Activated CD8-positive, alpha-beta memory T cell treated with anti-CD3 and anti-CD28 coated beads, Interleukin-2, amount 50 U/mL, for 1 hour (primary cell): ENCODE results near the gene FBXL19.

Experiments used
- DNase-seq: peaks from one replicate; pipeline ENCODE4 v3.0.0-alpha.2; 2020; ENCODE audit errors: extremely low read depth

FBXL19 gene

DNA sequence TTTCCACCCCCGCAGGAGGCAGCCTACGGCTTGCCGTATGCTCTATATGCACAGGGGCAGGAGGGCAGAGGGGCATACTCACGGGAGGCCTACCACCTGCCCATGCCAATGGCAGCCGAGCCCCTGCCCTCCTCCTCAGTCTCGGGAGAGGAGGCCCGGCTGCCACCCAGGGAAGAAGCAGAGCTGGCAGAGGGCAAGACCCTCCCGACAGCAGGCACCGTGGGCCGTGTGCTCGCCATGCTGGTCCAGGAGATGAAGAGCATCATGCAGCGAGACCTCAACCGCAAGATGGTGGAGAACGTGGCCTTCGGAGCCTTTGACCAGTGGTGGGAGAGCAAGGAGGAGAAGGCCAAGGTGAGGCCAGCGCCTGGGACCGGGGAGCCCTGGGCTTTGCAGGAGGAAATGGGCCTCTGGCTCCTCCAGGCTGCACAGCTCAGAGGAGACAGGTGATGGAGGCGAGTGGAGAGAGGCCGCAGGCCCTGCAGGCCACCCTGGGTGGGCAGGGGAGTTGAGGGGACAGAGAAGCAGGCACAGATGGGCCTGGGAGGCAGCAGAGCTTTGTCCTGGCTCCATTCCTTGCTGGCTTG lies 42.8 kb downstream of the FBXL19 start:
- DNase-seq = no peak

DNA sequence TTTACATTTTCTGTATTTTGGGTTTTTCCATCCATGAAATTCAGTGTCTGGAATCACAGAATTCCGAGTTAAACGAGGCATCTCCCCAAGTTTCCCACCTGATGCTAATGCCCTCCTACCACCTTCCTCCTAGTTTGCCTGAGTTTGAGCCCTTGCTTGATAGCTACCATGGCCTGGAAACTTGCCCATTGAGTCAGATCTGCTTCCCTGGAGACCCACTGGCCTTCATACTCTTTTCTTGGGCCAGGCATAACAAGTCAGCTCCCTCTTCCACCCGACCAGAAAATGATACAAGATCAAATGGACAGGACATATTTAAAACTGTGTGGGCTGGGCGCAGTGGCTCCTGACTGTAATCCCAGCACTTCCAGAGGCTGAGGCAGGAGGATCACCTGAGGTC lies 44.4 kb downstream of the FBXL19 start:
- no peak for DNase-seq

DNA sequence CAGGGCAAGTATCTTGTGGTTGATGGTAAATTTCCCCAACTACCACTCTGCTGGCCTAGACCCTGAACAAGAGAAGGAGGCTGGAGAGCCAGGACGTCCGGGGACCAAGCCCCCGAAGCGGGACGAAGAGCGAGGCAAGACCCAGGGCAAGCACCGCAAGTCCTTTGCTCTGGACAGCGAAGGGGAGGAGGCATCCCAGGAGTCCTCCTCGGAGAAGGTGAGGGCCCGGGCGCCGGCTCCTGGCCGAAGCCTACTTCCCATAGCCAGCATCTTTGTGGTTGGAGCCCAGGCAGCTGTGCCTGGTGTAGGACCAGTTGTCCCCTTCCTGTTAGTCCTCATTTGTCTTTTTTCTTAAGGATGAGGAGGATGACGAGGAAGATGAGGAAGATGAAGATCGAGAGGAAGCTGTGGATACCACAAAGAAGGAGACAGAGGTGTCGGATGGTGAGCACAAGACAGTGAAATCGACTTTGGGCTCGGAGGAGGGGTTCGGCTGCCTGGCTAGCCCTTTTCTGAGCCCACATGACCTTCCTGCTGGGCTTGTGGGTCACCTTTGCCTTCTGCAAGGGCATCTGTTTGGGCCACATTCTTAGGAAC lies 46.0 kb downstream of the FBXL19 start:
- no peak for DNase-seq

DNA sequence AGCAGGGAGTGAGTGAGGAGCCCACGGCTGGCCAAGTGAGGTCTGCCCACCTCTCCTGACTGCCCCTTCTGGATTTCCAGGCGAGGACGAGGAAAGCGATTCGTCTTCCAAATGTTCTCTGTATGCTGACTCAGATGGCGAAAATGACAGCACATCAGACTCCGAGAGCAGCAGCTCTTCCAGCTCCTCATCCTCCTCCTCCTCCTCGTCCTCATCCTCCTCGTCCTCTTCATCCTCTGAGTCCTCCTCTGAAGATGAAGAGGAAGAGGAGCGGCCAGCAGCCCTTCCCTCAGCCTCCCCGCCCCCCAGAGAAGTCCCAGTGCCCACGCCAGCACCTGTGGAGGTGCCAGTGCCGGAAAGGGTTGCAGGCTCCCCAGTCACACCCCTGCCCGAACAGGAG lies 47.9 kb downstream of the FBXL19 start:
- DNase-seq = no peak

DNA sequence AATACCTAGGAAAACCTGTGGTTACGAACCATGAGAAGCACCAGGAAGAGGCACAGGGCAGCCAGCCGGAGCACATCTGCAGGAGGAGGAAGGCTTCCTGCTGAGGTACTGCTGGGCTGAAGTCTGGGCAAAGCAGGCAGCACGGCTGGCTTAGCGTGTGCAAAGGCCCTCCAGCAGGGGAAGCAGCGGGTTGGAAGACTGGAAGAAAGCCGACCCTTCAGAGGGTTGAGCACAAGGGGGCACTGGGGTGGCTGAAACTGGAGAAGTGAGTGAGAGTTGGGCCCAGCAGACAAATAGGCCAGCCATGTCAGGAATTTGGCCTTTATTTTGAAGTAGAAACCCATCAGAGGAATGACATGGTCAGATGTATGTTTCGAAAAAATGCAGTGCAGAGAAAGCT lies 49.5 kb downstream of the FBXL19 start:
- no peak for DNase-seq

DNA sequence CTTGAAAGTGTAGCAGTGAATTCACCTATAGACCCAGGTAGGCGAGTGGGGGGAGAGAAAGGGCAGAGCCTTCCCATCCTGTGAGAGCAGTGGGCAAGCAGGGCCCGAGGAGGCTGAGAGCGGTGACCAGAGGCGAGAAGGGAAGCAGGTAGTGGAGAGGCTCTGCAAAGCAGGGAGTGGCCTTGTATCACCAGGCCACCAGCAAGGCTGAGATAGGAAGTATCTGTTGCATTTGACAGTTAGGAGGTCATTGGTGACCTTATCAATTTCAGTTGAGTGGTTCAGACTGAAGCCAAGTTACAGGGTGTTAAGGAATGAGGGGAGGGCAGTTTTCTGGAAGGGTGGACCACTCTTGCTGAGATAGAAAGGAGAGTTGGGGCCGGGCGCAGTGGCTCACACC lies 51.0 kb downstream of the FBXL19 start:
- no peak for DNase-seq

DNA sequence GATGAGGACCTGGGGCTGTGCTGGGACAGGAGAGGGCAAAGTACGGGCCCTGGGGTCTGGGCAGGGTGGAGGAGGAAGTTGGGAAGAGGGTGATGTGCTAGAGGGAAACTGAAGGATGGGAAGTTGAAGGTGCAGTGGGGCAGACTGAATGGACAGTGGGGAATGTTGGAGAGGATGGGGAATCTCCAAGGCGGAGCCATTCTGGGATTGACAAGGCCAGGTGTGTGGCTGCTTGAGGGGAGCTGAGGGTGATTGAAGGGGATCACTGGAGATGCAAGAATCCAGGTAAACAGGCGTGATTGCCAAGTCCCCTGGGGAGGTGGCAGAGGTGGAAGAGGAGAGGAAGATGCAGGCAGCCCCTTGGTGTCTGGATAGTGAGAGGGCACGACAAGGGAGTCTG lies 53.1 kb downstream of the FBXL19 start:
- DNase-seq = no peak

DNA sequence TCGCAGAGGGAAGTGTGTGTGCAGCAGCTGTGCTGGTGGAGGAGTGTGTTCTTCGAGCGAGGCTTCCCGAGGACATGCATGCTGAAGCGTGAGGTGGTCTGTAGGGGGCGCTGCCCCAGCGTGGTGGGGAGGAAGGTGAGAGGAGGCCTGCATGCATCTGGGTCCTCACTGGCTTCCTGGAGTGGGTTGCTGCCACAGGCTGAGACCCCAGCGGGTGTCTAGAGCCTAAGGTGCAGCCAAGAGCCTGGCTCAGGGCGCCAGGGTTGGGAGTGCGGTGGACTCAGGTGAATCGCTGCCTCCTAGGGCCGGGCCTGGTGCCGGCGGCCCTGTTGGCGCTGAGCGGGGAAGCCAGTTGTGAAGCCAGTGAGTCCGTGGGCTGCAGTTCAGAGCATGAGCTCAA lies 54.1 kb downstream of the FBXL19 start:
- no peak for DNase-seq

DNA sequence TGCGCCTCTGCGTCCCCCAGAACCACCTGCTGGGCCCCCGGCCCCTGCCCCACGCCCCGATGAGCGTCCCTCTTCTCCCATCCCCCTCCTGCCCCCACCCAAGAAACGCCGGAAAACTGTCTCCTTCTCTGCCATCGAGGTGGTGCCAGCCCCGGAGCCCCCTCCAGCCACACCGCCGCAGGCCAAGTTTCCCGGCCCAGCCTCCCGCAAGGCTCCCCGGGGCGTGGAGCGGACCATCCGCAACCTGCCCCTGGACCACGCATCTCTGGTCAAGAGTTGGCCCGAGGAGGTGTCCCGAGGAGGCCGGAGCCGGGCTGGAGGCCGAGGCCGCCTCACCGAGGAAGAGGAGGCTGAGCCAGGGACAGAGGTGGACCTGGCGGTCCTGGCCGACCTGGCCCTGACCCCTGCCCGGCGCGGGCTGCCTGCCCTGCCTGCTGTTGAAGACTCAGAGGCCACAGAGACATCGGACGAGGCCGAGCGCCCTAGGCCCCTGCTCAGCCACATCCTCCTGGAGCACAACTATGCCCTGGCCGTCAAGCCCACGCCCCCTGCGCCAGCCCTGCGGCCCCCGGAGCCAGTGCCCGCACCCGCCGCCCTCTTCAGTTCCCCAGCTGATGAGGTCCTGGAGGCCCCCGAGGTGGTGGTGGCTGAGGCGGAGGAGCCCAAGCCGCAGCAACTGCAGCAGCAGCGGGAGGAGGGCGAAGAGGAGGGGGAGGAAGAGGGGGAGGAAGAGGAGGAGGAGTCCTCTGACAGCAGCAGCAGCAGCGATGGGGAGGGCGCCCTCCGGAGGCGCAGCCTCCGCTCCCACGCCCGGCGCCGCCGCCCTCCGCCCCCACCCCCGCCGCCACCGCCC lies 56.0 kb downstream of the FBXL19 start:
- DNase-seq = no peak

DNA sequence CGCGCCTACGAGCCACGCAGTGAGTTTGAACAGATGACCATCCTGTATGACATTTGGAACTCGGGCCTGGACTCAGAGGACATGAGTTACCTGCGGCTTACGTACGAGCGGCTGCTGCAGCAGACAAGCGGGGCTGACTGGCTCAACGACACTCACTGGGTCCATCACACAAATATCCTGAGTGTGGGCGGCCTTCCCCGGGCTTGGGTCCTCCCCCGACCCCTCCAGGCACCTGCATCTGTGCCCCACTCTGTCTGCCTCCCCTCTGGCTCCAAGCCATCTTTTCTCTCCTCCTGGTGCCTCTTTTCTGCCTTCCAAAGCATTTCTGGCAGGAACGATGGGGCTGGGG lies 56.6 kb downstream of the FBXL19 start:
- no peak for DNase-seq

DNA sequence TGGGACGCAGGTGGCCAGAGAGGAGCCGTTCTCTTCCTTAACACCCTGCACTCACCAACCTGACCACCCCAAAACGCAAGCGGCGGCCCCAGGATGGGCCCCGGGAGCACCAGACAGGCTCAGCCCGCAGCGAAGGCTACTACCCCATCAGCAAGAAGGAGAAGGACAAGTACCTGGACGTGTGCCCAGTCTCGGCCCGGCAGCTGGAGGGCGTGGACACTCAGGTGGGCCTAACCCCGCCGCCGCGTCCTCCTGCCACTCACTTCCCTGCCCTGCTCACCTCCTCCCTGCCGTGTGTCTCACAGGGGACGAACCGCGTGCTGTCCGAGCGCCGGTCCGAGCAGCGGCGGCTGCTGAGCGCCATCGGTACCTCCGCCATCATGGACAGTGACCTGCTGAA lies 57.1 kb downstream of the FBXL19 start:
- no peak for DNase-seq

DNA sequence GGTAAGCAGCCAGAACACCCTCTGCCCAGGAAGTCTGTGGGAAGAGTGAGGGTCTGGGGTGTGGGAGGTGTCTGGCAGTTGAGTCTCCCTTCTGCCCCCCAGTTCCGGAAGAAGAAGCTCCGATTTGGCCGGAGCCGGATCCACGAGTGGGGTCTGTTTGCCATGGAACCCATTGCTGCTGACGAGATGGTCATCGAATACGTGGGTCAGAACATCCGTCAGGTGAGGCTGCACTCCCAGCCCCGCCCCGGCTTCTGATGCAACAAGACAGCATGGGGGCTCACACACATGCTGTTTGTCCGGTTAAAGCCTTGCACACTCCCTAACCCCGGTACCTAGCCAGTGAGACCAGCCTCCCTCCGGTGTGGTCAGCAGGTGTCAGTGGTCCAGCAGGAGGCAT lies 57.6 kb downstream of the FBXL19 start:
- no peak for DNase-seq

DNA sequence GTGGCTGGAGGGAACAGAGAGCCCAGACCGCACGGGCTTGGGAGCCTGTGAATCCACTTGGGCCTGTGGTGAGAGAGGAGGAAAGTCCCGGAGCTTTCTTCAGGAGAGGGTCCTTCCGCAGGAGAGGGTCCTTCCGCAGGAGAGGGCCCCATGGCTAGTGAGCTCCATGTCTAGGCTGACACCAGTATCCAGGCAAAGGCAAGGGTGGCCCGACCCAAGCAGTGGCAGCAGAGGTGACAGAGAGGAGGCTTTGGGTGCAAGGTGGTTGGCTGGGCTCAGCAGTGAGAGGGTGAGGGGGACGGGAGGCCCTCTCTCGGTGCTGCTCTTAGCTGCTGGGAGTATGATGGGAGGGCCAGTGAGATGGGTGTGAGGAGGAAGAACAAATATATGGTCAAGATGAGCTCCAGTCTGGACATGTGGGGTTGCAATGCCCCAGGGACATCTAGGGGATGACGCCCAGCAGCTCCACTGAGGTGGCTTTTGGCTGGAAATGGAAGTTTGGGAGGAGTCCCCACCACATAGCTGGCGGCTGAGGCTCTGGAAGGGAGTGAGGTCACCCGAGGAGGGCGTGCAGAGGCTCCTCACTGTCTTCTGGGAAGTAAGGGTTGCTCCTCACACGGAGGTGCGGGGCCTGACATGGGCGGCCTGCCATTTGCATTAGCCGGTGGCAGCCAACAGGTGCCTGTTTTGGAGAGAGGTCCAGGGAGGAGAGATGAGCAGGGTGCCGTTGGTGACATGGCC lies 59.3 kb downstream of the FBXL19 start:
- no peak for DNase-seq

DNA sequence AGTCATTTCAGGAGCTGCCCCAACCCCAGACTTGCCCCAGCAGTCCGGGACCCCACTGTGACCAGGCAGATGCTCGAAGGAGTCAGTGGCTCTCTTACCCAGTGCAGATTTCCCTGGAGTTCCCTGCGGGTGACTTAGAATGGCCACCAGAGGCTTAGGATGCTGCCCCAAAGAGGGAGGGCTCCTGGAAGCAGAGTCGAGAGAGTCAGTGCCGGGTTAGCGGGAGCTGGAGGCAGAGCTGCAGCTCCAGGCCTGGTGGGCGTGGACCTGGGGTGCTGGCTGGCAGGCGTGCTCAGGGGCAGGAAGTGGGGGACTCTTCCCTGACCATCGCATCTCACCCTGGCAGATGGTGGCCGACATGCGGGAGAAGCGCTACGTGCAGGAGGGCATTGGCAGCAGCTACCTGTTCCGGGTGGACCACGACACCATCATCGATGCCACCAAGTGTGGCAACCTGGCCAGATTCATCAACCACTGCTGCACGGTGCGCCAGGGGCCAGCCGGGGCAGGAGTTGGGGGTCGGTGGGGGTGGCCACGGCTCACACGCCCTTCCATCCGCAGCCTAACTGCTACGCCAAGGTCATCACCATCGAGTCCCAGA lies 60.0 kb downstream of the FBXL19 start:
- DNase-seq = no peak

DNA sequence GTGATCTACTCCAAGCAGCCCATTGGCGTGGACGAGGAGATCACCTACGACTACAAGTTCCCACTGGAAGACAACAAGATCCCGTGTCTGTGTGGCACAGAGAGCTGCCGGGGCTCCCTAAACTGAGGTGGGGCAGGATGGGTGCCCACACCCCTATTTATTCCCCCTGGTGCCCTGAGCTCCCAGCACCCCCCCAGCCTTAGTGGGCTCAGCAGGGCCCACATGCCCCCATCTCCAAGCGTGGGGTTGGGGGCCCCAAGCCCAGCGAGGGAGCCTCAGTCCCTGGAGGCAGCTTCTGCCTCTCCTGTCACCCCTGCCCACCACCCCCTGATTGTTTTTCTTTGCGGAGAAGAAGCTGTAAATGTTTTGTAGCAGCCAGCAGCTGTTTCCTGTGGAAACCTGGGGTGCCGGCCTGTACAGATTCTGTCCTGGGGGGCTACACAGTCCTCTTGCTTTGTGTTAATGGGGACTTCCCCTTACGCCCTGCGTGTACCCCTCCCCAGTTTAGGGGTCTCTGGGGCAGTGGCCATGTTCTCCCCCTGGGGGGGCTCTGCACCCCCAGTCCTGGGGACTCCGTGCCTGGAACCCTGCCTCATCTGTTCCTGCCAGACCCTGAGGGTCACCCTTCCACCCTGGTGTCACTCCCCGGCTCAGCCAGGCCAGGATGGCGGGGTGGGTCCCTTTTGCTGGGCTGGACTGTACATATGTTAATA lies 60.7 kb downstream of the FBXL19 start:
- no peak for DNase-seq

DNA sequence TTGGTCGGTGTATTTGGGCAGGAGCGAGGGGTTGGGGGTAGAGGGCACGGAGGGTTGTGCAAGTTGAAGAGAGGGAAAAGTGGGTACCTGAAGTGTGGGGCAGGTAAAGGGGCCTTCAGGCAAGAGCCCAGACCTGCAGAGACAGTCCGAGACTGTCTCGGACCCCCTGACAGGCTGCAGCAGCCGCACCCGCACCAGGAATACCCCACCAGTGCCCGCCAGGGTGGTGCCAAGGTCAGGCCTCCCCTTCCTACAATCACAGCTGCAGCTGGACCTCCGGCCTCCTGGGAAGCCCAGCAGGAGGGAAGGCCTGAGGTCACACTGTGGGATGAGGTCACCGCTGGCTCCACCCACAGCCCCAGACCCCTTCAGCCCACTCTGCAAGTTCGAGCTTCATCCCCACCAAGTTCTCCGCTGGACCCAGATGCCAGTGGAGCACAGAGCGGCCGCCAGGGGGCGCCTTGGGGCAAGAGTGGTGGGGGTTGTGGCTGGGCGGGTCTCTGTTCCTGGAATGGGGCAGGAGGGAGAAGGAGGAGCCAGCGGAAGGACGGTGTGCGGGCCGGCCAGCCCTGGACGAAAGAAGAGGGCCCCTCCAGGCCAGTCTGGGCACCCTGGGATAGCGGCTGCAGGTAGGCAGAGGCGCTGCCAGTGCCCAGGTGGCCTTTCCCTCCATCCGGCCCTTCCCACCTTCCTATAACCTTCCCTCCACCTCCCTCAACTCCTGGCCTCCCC lies 61.5 kb downstream of the FBXL19 start, which contains the start of gene HSD3B7:
Gene HSD3B7 (plus strand): TSS at position 539 of the 732 bp plus-strand sequence. CDS start 452 bp downstream, outside the sequence.
- peak; percentile 49 for DNase-seq

DNA sequence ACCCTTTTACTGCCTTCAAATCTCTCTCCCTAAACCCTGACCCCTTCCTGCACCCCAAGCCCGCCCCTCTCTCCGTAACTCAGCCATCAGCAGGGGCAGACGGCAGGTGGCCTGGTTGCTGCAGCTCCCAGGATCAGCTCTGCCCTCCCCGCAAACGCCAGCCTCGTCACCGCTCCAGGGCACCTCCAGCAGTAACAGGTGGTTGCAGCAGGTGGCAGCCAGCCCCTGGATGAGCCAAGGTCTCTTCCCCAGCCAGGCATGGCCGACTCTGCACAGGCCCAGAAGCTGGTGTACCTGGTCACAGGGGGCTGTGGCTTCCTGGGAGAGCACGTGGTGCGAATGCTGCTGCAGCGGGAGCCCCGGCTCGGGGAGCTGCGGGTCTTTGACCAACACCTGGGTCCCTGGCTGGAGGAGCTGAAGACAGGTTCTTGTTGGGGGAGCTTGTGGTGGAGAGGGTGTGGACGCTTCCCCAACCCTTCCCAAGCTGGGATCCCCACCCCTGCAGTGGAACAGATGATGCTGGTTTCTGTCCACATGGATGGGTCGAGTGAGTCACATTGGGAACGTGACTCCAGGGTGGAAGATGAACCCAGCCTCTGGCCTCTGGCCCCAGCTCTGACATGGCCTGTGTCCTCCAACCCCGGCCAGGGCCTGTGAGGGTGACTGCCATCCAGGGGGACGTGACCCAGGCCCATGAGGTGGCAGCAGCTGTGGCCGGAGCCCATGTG lies 62.2 kb downstream of the FBXL19 start:
- DNase-seq = no peak

DNA sequence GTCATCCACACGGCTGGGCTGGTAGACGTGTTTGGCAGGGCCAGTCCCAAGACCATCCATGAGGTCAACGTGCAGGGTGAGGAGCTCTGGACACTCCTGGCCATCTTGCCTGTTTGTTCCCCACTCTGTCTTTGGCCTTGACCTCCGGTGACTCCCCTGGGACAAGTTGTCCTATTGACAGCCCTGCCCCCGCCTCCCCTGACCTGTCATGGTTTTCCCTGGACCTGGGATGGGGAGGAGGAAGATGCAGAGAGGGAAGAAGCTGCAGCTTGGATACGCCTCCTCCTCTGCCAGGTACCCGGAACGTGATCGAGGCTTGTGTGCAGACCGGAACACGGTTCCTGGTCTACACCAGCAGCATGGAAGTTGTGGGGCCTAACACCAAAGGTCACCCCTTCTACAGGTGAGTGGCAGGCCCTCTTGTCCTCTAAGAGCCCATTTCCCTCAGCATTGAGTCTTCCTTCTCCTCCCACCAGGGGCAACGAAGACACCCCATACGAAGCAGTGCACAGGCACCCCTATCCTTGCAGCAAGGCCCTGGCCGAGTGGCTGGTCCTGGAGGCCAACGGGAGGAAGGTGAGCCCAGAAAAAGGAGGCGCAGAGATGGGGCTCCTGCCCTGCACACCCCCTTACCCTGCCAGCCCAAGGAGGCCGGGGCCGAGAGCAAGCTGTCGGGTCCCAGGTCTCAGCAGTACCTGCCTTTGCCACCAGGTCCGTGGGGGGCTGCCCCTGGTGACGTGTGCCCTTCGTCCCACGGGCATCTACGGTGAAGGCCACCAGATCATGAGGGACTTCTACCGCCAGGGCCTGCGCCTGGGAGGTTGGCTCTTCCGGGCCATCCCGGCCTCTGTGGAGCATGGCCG lies 63.0 kb downstream of the FBXL19 start:
- no peak for DNase-seq

DNA sequence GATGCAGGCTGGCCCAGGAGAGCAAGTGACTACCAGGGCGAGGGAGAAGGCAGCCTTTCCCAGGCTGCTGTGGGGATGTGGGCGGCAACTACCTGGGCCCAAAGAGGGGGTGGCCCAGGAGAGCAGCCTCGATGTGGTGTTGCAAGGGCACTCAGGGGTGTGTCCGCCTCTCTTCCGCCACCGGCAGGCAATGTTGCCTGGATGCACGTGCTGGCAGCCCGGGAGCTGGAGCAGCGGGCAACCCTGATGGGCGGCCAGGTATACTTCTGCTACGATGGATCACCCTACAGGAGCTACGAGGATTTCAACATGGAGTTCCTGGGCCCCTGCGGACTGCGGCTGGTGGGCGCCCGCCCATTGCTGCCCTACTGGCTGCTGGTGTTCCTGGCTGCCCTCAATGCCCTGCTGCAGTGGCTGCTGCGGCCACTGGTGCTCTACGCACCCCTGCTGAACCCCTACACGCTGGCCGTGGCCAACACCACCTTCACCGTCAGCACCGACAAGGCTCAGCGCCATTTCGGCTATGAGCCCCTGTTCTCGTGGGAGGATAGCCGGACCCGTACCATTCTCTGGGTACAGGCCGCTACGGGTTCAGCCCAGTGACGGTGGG lies 64.3 kb downstream of the FBXL19 start:
- DNase-seq = no peak
